ENCODE measurements around the gene NTN1. TPM values are rescaled to one million over a fixed set of nuclear protein-coding genes. Genes with fewer than 3 reads are reported as not detected.

The NTN1 gene
- total RNA-seq, 1 donor: 0.81 TPM

DNA sequence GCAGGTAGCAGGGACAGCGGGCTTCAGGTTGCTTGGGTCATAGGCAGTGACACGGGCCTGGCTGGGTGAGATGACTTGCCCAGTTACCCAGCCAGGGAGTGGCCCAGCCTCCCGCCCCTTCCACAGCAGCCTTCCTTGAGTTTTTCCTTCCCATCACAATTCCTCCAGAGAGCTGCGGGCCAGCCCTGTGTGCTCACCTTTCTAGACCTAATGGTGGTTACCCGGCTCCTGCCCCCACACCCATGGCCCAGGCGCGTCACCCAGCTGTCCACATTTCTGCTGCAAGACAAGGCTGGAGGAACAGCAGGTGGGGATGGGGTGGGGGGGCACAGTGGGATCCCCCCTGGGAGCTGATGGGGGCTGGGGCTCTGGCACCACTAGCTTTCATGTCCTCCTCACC lies 203.2 kb downstream of the NTN1 start:
- TF ChIP-seq, protein P1, sequence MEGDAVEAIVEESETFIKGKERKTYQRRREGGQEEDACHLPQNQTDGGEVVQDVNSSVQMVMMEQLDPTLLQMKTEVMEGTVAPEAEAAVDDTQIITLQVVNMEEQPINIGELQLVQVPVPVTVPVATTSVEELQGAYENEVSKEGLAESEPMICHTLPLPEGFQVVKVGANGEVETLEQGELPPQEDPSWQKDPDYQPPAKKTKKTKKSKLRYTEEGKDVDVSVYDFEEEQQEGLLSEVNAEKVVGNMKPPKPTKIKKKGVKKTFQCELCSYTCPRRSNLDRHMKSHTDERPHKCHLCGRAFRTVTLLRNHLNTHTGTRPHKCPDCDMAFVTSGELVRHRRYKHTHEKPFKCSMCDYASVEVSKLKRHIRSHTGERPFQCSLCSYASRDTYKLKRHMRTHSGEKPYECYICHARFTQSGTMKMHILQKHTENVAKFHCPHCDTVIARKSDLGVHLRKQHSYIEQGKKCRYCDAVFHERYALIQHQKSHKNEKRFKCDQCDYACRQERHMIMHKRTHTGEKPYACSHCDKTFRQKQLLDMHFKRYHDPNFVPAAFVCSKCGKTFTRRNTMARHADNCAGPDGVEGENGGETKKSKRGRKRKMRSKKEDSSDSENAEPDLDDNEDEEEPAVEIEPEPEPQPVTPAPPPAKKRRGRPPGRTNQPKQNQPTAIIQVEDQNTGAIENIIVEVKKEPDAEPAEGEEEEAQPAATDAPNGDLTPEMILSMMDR (IDR thresholded peaks at IDR 0.05; ENCODE audit: insufficient read depth, low read length): no peak
- no peak overlapping the region for H3K4me3 ChIP-seq (ENCODE audit: low read depth, low read length)
- no peak for DNase-seq (ENCODE audit: low read depth)

DNA sequence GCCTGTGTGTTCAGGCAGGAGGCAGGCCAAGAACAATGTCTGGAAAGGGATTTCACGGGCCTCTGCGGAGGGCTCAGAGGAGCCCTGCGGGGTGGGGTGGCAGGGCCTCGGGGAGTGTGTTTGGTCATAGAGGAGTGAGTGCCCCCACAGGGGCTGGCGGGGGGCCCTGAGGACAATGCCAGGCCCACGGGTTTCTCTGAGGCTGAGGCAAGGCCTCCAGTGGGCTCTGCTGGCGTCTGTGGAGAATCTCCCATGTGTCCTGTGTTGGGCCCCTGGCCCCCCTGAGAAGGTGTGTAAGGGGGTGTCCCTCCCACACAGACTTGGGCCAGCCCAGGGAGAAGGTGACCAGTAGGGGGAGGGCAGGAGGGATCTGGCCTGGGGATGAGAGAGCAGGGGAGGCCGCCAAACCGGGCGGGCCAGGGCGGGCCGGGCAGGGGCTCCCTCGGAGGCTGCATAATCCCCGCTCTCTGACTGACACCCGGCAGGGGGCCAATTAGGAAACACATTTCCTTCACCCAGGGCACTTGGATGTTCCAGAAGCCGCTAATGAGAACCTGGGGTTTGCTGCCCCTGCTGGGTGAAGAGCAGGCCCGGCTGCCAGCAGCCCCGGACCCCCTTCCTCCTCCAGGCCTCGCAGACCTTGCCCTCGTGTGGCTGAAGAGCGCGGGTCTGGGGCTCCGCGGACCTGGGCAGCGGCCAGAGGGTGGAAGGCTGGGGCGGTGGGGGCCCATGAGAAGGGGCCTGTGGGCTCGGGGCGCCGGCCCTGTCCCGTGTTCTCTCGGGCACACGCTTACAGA lies 204.2 kb downstream of the NTN1 start:
- TF ChIP-seq, protein P1 (IDR thresholded peaks at IDR 0.05; ENCODE audit: insufficient read depth, low read length): no peak
- H3K4me3 ChIP-seq (ENCODE audit: low read depth, low read length): no peak overlapping the region
- no peak for DNase-seq (ENCODE audit: low read depth)

DNA sequence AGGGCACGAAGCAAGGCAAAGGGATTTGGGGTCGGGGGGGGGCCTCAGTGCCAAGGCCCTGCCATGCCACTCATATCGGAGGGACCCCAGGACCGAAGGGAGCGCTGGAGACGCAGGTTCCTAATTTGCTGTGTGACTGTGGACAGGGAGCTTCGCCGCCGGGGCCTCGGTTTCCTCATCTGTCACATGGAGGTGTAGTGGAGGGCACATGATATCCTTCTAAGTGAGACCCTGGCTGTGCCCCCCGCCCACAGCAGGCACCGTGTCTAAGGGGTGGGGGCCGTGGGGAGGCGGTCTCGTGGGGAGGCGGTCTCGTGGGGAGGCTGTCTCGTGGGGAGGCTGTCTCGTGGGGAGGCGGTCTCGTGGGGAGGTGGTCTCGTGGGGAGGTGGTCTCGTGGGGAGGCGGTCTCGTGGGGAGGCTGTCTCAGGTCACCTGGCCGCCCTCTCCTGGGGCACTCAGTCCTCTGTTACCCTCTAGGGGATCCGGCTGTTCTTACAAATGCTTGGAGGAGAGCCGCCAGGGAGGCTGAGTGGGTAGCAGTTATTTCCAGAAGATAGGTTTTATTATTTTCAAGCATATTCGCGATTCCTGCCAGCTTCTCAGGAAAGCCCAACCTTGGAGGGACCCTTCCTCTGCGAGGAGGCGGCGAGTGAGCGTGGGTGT lies 205.0 kb downstream of the NTN1 start:
- DNase-seq (ENCODE audit: low read depth): no peak
- no peak overlapping the region for H3K4me3 ChIP-seq (ENCODE audit: low read depth, low read length)
- TF ChIP-seq, protein P1 (IDR thresholded peaks at IDR 0.05; ENCODE audit: insufficient read depth, low read length): no peak

DNA sequence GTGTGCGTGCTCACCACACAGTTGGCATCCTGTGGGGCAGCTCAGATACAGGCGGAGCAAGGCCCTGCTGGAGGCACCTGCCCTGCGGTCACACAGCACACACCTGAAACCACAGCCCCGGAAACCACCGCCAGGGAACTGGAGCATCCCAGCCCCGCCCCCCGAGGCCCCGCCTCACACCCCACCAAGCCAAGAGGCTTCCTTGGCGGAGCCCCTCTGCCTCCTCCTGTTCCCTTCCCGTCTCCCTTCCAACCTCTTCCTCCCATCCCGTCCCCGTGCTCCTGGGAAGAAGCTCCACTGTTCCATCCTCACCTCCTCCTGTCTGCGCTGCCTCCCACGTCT lies 205.5 kb downstream of the NTN1 start:
- DNase-seq (ENCODE audit: low read depth): no peak
- TF ChIP-seq, protein P1 (IDR thresholded peaks at IDR 0.05; ENCODE audit: insufficient read depth, low read length): no peak
- H3K4me3 ChIP-seq (ENCODE audit: low read depth, low read length): no peak overlapping the region

DNA sequence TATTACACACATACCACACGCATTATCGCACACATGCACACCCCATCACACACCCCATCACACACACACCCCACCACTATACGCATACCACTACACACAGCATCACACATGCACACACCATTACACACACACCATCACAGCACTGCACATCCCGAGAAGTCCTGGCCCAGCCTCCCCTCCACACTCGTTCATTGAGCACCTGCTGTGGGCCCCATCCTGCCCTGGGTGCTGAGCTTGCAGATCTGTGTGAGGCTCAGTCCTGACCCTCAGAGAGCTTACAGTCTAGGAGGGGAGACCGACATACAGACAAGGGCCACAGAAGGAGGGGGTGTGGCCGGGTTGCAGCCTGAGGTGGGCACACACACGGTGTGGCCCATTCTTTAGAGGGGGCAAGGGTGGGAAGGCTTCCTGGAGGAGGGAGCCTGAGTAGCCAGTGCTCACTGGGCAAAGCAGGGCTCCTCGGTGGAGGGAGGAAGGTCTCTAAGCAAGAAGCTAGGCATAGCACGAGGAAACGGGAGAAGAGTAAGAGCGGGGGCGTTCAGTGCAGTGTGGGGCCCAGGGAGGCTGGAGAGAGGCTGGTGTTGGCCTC lies 206.6 kb downstream of the NTN1 start:
- H3K4me3 ChIP-seq (ENCODE audit: low read depth, low read length): no peak overlapping the region
- TF ChIP-seq, protein P1 (IDR thresholded peaks at IDR 0.05; ENCODE audit: insufficient read depth, low read length): no peak
- no peak for DNase-seq (ENCODE audit: low read depth)

DNA sequence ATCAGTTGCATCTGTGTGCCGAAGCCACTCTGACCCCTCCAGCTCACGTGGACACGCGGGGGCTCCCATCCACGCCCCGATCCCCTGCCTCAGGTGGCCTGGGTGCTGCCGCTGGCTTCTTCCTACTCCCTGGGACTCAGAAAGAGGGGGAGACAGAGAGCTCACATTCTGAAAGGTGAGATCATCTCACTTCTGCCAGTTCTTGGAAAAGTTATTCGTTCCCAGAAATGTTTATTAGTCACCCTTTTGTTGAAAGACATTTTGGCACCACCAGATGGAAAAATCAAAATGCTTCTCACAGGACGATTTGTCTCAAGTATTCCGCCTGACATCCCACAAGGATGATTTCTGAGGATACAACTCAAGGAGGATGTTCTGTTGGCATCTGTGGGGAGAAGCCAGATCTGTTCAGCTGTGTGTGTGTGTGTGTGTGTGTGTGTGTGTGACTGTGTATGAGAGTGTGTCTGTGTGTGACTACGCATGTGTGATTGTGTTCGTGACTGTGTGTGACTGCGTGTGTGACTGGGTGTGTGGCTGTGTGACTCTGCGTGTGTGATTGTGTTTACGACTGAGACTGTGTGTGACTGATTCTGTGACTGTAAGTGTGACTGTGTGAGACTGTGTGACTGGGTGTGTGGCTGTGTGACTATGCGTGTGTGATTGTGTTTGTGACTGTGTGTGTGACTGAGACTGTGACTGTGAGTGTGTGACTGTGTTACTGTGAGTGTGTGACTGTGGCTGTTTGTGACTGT lies 207.3 kb downstream of the NTN1 start:
- peak; percentile 83 for DNase-seq (ENCODE audit: low read depth)
- no peak overlapping the region for H3K4me3 ChIP-seq (ENCODE audit: low read depth, low read length)
- TF ChIP-seq, protein P1 (IDR thresholded peaks at IDR 0.05; ENCODE audit: insufficient read depth, low read length): peak; percentile 19
